MCF 10A (cell line): Measurements from ENCODE around the gene TUBB. TPM values are rescaled to one million over a fixed set of nuclear protein-coding genes. Genes with fewer than 3 reads are reported as not detected.
"Not testable (repeated sequence)": the region's sequence is repeated elsewhere in the genome, so short reads cannot be mapped to it uniquely, and the experiment has no call there.

Experiments
- BruUV-seq: library from RNA; stranded (reverse); fragments of 400-500 nt; replicated peaks from 2 replicates; lab custom pipeline; 2021; lab: Mats Ljungman, UMichigan
- CTCF ChIA-PET: fragments of 300-600 bp; sonication (Branson Sonifier 250); formaldehyde crosslinking; extraction: SDS; loops from one replicate; lab custom pipeline; 2021; ENCODE audit warnings: antibody characterized with exemption, inconsistent platforms; lab: Yijun Ruan, JAX
- POLR2A ChIA-PET: fragments of 300-600, 350-650 bp; sonication (Branson Sonifier 250); formaldehyde crosslinking; extraction: SDS; loops from one replicate; lab custom pipeline; 2020; ENCODE audit warnings: antibody characterized with exemption, inconsistent platforms; lab: Yijun Ruan, JAX
- DNase-seq: peaks from one replicate; pipeline ENCODE4 v3.0.0-alpha.2; 2018; ENCODE audit not compliant: unreplicated experiment
- H3K27ac Mint-ChIP-seq: one replicate; pipeline ENCODE4 v1.8.0; 2022; ENCODE audit warnings: mild to moderate bottlenecking, low read depth, mixed read lengths; ENCODE audit not compliant: unreplicated experiment
- H3K27me3 Mint-ChIP-seq: one replicate; pipeline ENCODE4 v1.8.0; 2022; ENCODE audit warnings: mixed read lengths; ENCODE audit not compliant: insufficient read depth, unreplicated experiment
- H3K36me3 Mint-ChIP-seq: one replicate; pipeline ENCODE4 v1.8.0; 2022; ENCODE audit warnings: mild to moderate bottlenecking, moderate library complexity, mixed read lengths; ENCODE audit not compliant: insufficient read depth, unreplicated experiment
- H3K4me1 Mint-ChIP-seq: one replicate; pipeline ENCODE4 v1.8.0; 2022; ENCODE audit warnings: mixed read lengths; ENCODE audit not compliant: insufficient read depth, unreplicated experiment
- H3K4me3 Mint-ChIP-seq: one replicate; pipeline ENCODE4 v1.8.0; 2022; ENCODE audit warnings: mild to moderate bottlenecking, moderate library complexity, mixed read lengths; ENCODE audit not compliant: unreplicated experiment
- H3K9me3 Mint-ChIP-seq: one replicate; pipeline ENCODE4 v1.8.0; 2022; ENCODE audit warnings: mixed read lengths; ENCODE audit not compliant: unreplicated experiment
- intact Hi-C: fragments of 100-400 bp; cut with micrococcal nuclease; formaldehyde crosslinking; loops from 2 replicates; pipeline ENCODE4 v1.14.1; 2022
- total RNA-seq: library from RNA; stranded (reverse); gene quantifications from 2 replicates; pipeline ENCODE4 v1.2.3, GENCODE V29; 2022
- TF ChIP-seq, protein P1 (sequence below): fragments of 200-600 bp; IDR thresholded peaks from one replicate; pipeline ENCODE4 v1.8.0; 2022; ENCODE audit warnings: antibody characterized with exemption, mild to moderate bottlenecking; ENCODE audit not compliant: unreplicated experiment

TUBB gene
- total RNA-seq, 1 experiment from 2014 or later, result 210 TPM

DNA sequence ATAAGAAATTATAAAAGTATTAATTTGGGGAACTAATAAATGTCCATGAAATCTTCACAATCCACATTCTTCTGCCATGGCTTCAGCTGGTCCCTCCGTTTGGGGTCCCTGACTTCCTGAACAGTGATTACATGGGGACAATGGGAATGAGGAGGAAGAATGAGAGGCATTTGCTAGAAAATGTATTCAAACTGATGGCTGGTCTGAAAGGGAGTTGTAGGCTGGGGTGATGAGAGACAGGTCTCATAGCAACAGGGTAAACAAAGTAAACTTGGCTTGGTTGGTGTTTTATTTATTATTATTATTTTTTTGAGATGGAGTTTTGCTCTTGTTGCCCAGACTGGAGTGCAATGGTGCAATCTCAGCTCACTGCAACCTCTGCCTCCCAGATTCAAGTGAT lies 45.3 kb downstream of the TUBB start:
- H3K36me3 Mint-ChIP-seq, BruUV-seq, H3K4me3 Mint-ChIP-seq, DNase-seq, intact Hi-C loops, H3K27ac Mint-ChIP-seq, H3K27me3 Mint-ChIP-seq, H3K9me3 Mint-ChIP-seq: not testable (repeated sequence)
- CTCF ChIA-PET, result interaction anchor here (0.6 to 2.3 kb wide), 4 partner anchors 13 to 56 kb away, joined by 4 to 14 read pairs (median 4); no protein-coding TSS in a partner anchor
- peaks cover 33% of the 10 kb centered on the region for H3K4me1 Mint-ChIP-seq
- POLR2A ChIA-PET, result interaction anchor here (2.4 to 5.1 kb wide), 2 partner anchors 13 kb away, joined by 16 to 58 read pairs; no protein-coding TSS in a partner anchor

DNA sequence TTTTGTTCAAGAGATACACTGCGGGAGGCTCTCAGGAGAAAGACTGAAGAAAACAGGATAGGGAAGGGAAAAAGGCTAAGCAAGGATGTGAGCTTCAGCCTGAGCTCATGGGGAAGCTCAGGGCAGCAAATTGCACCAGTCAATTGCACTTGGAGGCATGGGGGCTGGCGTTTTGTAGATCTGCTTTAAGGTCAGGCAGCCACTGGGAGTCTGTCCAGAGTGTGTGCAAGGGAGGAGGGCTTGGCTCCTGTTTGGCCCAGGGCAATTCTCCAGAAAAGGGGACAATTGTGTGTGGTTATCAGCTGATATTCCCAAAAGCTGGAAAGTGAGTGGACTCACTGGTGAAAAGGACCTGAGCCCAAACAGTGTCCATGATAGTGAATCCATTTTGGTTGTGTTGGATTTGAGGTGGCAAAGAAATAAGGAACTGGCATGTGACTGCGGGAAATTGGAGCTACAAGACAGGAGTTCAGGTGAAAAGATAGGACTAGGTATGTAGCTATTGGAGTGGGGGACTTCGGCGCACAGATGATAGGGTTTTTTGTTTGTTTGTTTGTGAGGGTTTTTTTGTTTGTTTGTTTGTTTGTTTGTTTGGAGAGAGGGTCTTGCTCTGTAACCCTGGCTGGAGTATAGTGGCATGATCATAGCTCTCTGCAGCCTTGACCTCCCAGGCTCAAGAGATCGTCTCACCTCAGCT lies 46.5 kb downstream of the TUBB start:
- ChIA-PET POLR2A (interaction anchor here (0.6 to 5.1 kb wide), 3 partner anchors 14 to 885 kb away, joined by 3 to 58 read pairs (median 11); no protein-coding TSS in a partner anchor), CTCF (interaction anchor here (0.6 to 2.3 kb wide), 8 partner anchors 12 to 88 kb away, joined by 3 to 14 read pairs (median 4); no protein-coding TSS in a partner anchor)
- H3K4me3 Mint-ChIP-seq, result no peak overlapping the region
- TF ChIP-seq, protein P1, sequence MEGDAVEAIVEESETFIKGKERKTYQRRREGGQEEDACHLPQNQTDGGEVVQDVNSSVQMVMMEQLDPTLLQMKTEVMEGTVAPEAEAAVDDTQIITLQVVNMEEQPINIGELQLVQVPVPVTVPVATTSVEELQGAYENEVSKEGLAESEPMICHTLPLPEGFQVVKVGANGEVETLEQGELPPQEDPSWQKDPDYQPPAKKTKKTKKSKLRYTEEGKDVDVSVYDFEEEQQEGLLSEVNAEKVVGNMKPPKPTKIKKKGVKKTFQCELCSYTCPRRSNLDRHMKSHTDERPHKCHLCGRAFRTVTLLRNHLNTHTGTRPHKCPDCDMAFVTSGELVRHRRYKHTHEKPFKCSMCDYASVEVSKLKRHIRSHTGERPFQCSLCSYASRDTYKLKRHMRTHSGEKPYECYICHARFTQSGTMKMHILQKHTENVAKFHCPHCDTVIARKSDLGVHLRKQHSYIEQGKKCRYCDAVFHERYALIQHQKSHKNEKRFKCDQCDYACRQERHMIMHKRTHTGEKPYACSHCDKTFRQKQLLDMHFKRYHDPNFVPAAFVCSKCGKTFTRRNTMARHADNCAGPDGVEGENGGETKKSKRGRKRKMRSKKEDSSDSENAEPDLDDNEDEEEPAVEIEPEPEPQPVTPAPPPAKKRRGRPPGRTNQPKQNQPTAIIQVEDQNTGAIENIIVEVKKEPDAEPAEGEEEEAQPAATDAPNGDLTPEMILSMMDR, result no peak
- H3K27ac Mint-ChIP-seq, result no peak overlapping the region
- no peaks in the 10 kb centered on the region for H3K36me3 Mint-ChIP-seq
- no peaks in the 10 kb centered on the region for H3K9me3 Mint-ChIP-seq
- no peaks in the 10 kb centered on the region for H3K27me3 Mint-ChIP-seq
- no peak for DNase-seq
- BruUV-seq, result no TSS peak
- H3K4me1 Mint-ChIP-seq, result peaks cover 40% of the 10 kb centered on the region
- intact Hi-C loops, result no loop called here

DNA sequence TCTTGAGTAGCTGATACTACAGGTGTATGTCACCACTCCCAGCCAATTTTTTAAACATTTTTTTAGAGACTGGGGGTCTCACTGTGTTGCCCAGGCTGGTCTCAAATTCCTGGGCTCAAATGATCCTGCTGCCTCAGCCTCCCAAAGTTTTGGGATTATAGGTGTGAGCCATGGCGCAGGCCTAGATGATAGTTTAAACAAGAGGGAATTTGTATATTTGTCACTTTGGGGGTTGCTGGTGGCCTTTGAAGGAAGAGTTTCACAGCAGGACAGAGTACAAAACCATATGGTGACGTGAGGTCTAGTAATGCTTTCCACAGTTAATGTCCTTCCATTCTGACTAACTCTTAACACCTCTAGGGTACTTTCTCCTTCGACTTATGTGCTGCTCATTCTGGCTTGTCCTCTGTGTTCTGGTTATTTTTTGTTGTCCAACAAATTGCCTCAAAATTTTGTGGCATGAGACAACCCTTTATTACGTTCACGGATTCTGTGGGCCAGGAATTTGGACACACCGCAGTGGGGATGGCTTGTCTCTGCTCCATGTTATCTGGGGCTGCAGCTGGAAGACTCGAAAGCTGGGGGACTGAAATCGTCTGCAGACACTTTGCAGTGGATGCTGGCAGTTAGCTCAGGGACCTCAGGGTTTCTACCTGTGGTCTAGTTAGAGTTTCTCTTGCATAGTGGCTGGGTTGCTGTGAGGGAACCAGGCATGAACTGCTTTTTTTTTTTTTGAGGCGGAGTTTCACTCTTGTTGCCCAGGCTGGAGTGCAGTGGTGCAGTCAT lies 47.2 kb downstream of the TUBB start:
- DNase-seq, result no peak
- Mint-ChIP-seq H3K4me3 (no peak overlapping the region), H3K9me3 (no peaks in the 10 kb centered on the region), H3K4me1 (peaks cover 40% of the 10 kb centered on the region), H3K27ac (no peak overlapping the region), H3K36me3 (no peaks in the 10 kb centered on the region), H3K27me3 (no peaks in the 10 kb centered on the region)
- POLR2A ChIA-PET, result interaction anchor here (0.6 to 5.1 kb wide), 5 partner anchors 10 to 53 kb away, joined by 3 to 74 read pairs (median 48); no protein-coding TSS in a partner anchor
- intact Hi-C loops, result no loop called here
- BruUV-seq, result no TSS peak
- CTCF ChIA-PET, result interaction anchor here (0.6 to 2.3 kb wide), 7 partner anchors 15 to 250 kb away, joined by 3 to 14 read pairs (median 3); no protein-coding TSS in a partner anchor
- TF ChIP-seq, protein P1, result no peak

DNA sequence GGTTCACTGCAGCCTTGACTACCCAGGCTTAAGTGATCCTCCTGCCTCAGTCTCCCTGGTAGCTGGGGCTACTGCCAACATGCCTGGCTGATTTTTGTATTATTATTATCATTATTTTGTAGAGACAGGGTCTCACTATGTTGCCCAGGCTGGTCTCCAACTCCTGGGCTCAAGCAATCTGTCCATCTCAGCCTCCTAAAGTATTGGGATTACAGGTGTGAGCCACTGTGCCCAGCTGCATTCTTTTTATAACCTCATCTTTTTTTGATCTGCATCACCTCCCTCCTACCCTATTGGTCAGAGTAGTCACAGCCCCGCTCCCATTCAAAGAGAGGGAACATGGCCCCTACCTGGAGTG lies 47.8 kb downstream of the TUBB start:
- TF ChIP-seq, protein P1, result no peak
- Mint-ChIP-seq H3K9me3 (no peaks in the 10 kb centered on the region), H3K4me1 (peaks cover 40% of the 10 kb centered on the region), H3K4me3 (no peak overlapping the region), H3K27me3 (no peaks in the 10 kb centered on the region), H3K36me3 (no peaks in the 10 kb centered on the region), H3K27ac (no peak overlapping the region)
- no TSS peak for BruUV-seq
- POLR2A ChIA-PET, result interaction anchor here (0.6 to 5.1 kb wide), 6 partner anchors 9 to 85 kb away, joined by 3 to 74 read pairs (median 34); partner anchors contain the start of gene IER3
- intact Hi-C loops, result no loop called here
- CTCF ChIA-PET, result interaction anchor here (0.7 to 1.6 kb wide), 4 partner anchors 24 to 251 kb away, joined by 3 to 6 read pairs (median 4); no protein-coding TSS in a partner anchor
- DNase-seq, result no peak
